Measurements from ENCODE around the gene C10orf67.

C10orf67 gene

GRCh38 chr10:23189024-23189423 lies 155.6 kb downstream of the C10orf67 start:
- H3K9me2 ChIP-seq (replicated peaks; ENCODE audit: insufficient read depth, low read length): no peaks in the 10 kb centered on the region
- H3K27ac ChIP-seq (ENCODE audit: low read depth, low read length): no peak overlapping the region
- H4K20me1 ChIP-seq (ENCODE audit: low read depth, low read length): no peaks in the 10 kb centered on the region
- H3K9me3 ChIP-seq (ENCODE audit: insufficient read depth, low read length): no peaks in the 10 kb centered on the region
- no peak overlapping the region for H3K4me3 ChIP-seq (ENCODE audit: insufficient read depth, low read length, poor library complexity, severe bottlenecking)
- no peaks in the 10 kb centered on the region for H3K79me2 ChIP-seq (ENCODE audit: insufficient read depth, low read length)
- TF ChIP-seq CTCF (IDR thresholded peaks at IDR 0.05; ENCODE audit: insufficient read depth, low read length, poor library complexity, severe bottlenecking): no peak
- H3K9ac ChIP-seq (ENCODE audit: low read length): no peak overlapping the region
- H2AFZ ChIP-seq (ENCODE audit: low read depth, low read length, severe bottlenecking): no peak overlapping the region
- no peaks in the 10 kb centered on the region for H3K27me3 ChIP-seq (ENCODE audit: low read length)
- no peak overlapping the region for H3K4me2 ChIP-seq (ENCODE audit: low read depth, low read length, poor library complexity, severe bottlenecking)
- H3K36me3 ChIP-seq (ENCODE audit: low read length): no peaks in the 10 kb centered on the region
- H3F3A ChIP-seq (ENCODE audit: insufficient read depth): no peaks in the 10 kb centered on the region

- H3K9me3 ChIP-seq (ENCODE audit: insufficient read depth, low read length): no peaks in the 10 kb centered on the region
- no peaks in the 10 kb centered on the region for H3K79me2 ChIP-seq (ENCODE audit: insufficient read depth, low read length)
- H3K9ac ChIP-seq (ENCODE audit: low read length): no peak overlapping the region
- no peak overlapping the region for H3K4me2 ChIP-seq (ENCODE audit: low read depth, low read length, poor library complexity, severe bottlenecking)
- H3K36me3 ChIP-seq (ENCODE audit: low read length): no peaks in the 10 kb centered on the region
- H3K9me2 ChIP-seq (replicated peaks; ENCODE audit: insufficient read depth, low read length): no peaks in the 10 kb centered on the region
- no peak overlapping the region for H2AFZ ChIP-seq (ENCODE audit: low read depth, low read length, severe bottlenecking)
- H3K4me3 ChIP-seq (ENCODE audit: insufficient read depth, low read length, poor library complexity, severe bottlenecking): no peak overlapping the region
- H3F3A ChIP-seq (ENCODE audit: insufficient read depth): no peaks in the 10 kb centered on the region
- H4K20me1 ChIP-seq (ENCODE audit: low read depth, low read length): no peaks in the 10 kb centered on the region
- no peak for TF ChIP-seq CTCF (IDR thresholded peaks at IDR 0.05; ENCODE audit: insufficient read depth, low read length, poor library complexity, severe bottlenecking)
- TF ChIP-seq EZH2phosphoT487 (conservative IDR thresholded peaks at IDR 0.05; ENCODE audit: low read length): no peak
- no peaks in the 10 kb centered on the region for H3K27me3 ChIP-seq (ENCODE audit: low read length)
- no peak overlapping the region for H3K27ac ChIP-seq (ENCODE audit: low read depth, low read length)
Observed at GRCh38 chr10:23187155-23187554, 157.4 kb downstream of the C10orf67 start.

GRCh38 chr10:23186697-23187096 lies 157.9 kb downstream of the C10orf67 start:
- Histone ChIP-seq H3K4me2 (ENCODE audit: low read depth, low read length, poor library complexity, severe bottlenecking) (no peak overlapping the region), H3K9ac (ENCODE audit: low read length) (no peak overlapping the region), H3K27ac (ENCODE audit: low read depth, low read length) (no peak overlapping the region), H3K27me3 (ENCODE audit: low read length) (no peaks in the 10 kb centered on the region), H3K36me3 (ENCODE audit: low read length) (no peaks in the 10 kb centered on the region), H3K9me3 (ENCODE audit: insufficient read depth, low read length) (no peaks in the 10 kb centered on the region), H3K79me2 (ENCODE audit: insufficient read depth, low read length) (no peaks in the 10 kb centered on the region), H4K20me1 (ENCODE audit: low read depth, low read length) (no peaks in the 10 kb centered on the region), H3K4me3 (ENCODE audit: insufficient read depth, low read length, poor library complexity, severe bottlenecking) (no peak overlapping the region), H3K9me2 (replicated peaks; ENCODE audit: insufficient read depth, low read length) (no peaks in the 10 kb centered on the region), H3F3A (ENCODE audit: insufficient read depth) (no peaks in the 10 kb centered on the region), H2AFZ (ENCODE audit: low read depth, low read length, severe bottlenecking) (no peak overlapping the region)
- TF ChIP-seq EZH2phosphoT487 (conservative IDR thresholded peaks at IDR 0.05; ENCODE audit: low read length) (no peak), CTCF (IDR thresholded peaks at IDR 0.05; ENCODE audit: insufficient read depth, low read length, poor library complexity, severe bottlenecking) (no peak)

GRCh38 chr10:23186178-23186577 lies 158.4 kb downstream of the C10orf67 start:
- H3K36me3 ChIP-seq (ENCODE audit: low read length): no peaks in the 10 kb centered on the region
- no peaks in the 10 kb centered on the region for H3K9me3 ChIP-seq (ENCODE audit: insufficient read depth, low read length)
- H3K4me2 ChIP-seq (ENCODE audit: low read depth, low read length, poor library complexity, severe bottlenecking): no peak overlapping the region
- no peaks in the 10 kb centered on the region for H3K27me3 ChIP-seq (ENCODE audit: low read length)
- H3K4me3 ChIP-seq (ENCODE audit: insufficient read depth, low read length, poor library complexity, severe bottlenecking): no peak overlapping the region
- H3K79me2 ChIP-seq (ENCODE audit: insufficient read depth, low read length): no peaks in the 10 kb centered on the region
- H3F3A ChIP-seq (ENCODE audit: insufficient read depth): no peaks in the 10 kb centered on the region
- no peak overlapping the region for H2AFZ ChIP-seq (ENCODE audit: low read depth, low read length, severe bottlenecking)
- TF ChIP-seq CTCF (IDR thresholded peaks at IDR 0.05; ENCODE audit: insufficient read depth, low read length, poor library complexity, severe bottlenecking): no peak
- no peak for TF ChIP-seq EZH2phosphoT487 (conservative IDR thresholded peaks at IDR 0.05; ENCODE audit: low read length)
- H3K9me2 ChIP-seq (replicated peaks; ENCODE audit: insufficient read depth, low read length): no peaks in the 10 kb centered on the region
- H3K27ac ChIP-seq (ENCODE audit: low read depth, low read length): no peak overlapping the region
- H3K9ac ChIP-seq (ENCODE audit: low read length): no peak overlapping the region
- H4K20me1 ChIP-seq (ENCODE audit: low read depth, low read length): no peaks in the 10 kb centered on the region
